NOMO-1 treated with dmso at 0.1 percent for 144 hours (cell line): ENCODE results near the gene RNF126.
"Not testable (repeated sequence)": the region's sequence is repeated elsewhere in the genome, so short reads cannot be mapped to it uniquely, and the experiment has no call there.

Source experiments
- DNase-seq: peaks from one replicate; lab custom pipeline; 2025; ENCODE audit not compliant: unreplicated experiment; lab: John Stamatoyannopoulos, UW

The RNF126 gene

DNA sequence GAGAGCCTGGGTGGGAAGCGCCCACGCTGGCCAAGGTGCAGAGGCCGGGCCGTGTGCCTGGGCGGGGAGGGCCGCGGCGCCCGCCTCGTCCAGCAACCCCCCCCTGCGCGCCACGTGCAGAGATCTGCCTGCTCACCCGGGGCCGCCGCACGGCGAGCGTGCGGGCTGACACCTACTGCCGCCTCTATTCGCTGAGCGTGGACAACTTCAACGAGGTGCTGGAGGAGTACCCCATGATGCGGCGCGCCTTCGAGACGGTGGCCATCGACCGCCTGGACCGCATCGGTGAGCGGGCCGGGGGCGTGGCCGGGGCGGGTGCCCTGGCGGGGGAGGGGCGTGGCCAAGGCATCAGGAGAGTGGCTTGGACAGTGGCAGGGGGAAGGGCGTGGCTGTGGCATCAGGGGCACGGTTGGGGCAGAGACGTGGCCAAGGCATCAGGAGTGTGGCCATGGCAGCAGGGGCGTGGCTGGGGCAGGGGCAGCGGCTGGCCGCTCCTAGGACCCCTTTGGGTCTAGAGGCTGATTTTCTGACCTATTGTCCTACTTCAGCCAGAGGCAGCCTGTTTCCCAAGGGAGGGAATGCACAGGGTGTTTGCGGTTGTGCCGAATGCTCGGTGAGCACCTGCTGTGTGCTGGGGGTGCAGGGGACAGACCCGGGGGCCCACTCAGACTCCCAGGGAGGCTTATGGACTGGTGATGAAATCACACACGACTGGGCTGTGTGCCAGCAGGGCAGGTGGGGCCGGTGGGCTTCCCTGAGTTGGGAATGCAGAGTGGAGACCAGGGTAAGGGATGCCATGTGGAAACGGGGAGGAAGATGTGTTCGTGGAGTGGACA is 49.1 kb downstream of the RNF126 start:
- DNase-seq = no peak

DNA sequence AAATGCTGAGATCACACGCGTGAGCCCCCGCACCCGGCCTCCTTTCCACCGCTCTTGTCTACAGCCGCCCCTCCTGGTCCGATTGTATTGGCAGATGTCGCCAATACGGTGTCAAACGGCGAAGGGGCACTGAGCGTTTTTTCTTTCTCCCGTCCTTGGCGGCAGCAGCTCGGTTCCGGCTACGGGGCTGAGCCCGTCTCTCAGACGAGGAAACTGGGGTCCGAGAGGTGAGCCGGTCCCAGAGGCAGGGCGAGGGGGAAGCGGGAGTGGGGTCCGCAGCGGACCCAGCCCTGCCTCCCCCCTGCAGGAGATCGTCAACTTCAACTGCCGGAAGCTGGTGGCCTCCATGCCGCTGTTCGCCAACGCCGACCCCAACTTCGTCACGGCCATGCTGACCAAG is 50.1 kb downstream of the RNF126 start:
- no peak for DNase-seq

DNA sequence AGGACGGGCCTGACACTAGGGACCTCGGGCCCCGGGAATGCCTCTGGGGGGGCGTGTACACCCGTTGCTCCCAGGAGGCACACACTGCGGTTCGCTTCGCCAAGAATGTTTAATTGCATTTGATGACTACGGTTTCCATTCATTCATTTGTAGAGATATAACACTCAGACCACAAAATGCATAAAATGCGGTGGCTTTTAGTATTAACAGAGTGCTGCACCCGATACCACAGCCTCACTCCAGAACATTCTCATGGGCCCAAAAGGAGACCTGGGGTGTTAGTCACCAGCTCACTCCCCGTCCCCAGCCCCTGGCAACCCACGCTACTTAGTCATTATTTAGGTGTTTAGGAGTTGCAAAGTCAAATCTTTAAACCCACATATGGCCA is 51.5 kb downstream of the RNF126 start:
- no peak for DNase-seq

GRCh38 chr19:610801-611480 is 52.1 kb downstream of the RNF126 start:
- no peak for DNase-seq

DNA sequence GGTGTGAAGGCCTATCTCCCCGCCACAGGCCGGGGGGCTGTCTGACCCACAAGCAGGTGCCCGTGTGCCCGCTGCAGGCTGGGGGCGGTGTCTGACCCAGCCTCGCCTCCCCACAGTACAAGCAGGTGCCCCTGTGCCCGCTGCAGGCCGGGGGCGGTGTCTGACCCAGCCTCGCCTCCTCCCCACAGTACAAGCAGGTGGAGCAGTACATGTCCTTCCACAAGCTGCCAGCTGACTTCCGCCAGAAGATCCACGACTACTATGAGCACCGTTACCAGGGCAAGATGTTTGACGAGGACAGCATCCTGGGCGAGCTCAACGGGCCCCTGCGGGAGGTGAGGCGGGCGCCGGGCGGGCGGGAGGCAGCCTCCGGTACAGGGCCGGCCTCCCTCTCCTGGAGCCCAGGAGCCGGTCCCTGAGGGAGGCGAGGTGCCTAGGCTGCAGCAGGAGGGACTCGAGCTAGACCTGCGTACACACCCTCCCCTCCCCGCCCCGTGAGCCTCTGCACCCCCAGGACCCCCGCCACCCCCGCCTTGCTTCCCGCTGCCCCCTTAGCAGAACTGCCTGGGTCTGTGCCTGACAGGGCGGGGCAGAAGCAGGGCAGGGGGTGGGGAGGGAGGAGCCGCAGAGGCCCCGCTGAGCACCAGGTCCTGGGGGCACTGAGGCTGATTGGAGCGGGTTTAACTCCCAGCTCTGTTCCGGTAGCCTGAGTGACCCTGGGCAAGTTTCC is 52.8 kb downstream of the RNF126 start:
- DNase-seq = no peak

GRCh38 chr19:609004-609346 is 54.0 kb downstream of the RNF126 start:
- DNase-seq = no peak

- no peak for DNase-seq
Measured at GRCh38 chr19:608155-609003, 54.6 kb downstream of the RNF126 start.

DNA sequence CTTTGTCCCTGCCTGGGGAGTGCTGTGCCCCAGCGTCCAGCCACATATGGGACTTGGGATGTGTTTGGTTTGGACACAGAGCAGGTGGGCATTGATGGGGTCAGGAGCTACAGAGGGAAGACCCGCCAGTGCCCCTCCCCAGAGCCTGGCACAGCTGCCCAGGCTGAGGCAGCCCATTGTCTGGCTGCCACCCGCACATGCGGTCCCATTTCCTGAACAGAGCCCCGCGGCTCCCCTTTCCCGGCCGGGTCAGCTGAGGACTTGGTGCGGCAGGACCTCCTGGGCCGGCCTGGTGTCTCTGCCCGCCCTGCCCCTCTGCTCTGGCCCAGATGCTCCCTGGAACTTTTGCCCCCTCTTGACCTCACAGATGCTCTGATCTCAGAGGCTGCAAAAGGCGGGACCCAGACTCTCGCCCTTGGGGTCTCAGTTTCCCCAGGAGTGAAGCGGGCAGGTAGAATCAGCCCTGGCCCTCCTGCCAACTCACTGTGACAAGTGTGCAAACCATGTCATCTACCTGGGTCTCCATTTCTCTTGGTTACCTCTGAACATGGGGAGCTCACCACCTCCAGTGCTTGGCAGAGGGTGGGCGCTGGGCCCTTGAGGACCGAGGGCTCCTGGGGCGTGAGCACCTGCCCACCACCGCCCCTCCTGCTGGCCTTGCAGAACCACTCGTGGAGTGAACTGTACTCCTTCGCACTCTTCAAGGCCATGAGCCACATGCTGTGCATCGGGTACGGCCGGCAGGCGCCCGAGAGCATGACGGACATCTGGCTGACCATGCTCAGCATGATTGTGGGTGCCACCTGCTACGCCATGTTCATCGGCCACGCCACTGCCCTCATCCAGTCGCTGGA is 55.5 kb downstream of the RNF126 start:
- DNase-seq = no peak

DNA sequence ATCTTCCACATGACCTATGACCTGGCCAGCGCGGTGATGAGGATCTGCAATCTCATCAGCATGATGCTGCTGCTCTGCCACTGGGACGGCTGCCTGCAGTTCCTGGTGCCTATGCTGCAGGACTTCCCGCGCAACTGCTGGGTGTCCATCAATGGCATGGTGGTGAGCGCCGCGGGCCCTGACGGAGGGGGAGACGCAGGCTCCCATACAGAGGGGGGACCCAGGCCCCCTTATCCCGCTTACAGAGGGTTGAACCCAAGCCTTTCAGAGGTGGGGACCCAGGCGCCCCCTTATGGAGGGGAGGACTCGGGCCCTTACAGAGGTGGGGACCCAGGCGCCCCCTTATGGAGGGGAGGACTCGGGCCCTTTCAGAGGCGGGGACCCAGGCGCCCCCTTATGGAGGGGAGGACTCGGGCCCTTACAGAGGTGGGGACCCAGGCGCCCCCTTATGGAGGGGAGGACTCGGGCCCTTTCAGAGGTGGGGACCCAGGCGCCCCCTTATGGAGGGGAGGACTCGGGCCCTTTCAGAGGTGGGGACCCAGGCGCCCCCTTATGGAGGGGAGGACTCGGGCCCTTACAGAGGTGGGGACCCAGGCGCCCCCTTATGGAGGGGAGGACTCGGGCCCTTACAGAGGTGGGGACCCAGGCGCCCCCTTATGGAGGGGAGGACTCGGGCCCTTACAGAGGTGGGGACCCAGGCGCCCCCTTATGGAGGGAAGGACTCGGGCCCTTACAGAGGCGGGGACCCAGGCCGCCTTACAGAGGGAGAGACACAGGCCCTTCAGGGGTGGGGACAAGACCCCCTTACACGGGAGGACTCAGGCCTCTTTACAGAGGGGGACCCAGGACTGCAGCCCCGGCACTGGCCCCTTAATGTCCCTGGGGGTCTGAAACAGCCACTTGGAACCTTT is 57.7 kb downstream of the RNF126 start:
- DNase-seq = not testable (repeated sequence)

DNA sequence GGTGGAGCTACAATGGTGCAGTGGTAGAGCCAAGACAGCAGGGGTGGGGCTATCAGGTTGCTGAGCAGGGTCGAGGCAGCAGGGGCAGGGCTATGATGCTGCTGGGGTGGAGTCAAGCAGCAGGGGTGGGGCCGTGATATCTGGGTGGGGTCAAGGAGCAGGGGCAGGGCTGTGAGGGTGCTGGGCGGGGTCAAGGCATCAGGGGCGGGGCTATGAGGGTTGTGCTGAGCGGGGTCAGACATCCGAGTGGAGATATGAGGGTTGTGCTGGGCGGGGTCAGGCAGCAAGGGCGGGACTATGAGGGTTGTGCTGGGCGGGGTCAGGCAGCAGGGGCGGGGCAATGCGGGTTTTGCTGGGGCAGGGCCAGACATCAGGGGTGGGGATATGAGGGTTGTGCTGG is 58.7 kb downstream of the RNF126 start:
- DNase-seq = no peak

DNA sequence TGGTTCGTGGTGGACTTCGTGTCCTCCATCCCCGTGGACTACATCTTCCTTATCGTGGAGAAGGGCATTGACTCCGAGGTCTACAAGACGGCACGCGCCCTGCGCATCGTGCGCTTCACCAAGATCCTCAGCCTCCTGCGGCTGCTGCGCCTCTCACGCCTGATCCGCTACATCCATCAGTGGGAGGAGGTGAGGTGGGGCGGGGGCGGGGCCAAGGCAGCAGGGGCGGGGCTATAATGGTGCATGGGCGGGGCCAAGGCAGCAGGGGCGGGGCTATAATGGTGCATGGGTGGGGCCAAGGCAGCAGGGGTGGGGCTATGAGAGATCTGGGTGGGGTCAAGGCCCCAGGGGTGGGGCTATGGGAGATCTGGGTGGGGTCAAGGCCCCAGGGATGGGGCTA is 59.2 kb downstream of the RNF126 start:
- DNase-seq = not testable (repeated sequence)

DNA sequence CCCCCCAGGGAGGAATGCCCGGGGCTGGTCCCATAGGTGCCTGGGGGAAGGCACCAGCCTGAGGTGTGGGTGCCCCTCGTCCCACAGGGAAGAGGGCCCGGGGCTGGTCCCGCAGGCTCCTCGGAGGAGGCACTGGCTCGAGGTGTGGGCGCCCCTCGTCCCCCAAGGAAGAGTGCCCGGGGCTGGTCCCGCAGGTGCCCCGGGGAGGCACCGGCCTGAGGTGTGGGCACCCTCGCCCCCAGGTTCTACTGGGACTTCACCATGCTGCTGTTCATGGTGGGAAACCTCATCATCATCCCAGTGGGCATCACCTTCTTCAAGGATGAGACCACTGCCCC is 59.7 kb downstream of the RNF126 start:
- not testable (repeated sequence) for DNase-seq

DNA sequence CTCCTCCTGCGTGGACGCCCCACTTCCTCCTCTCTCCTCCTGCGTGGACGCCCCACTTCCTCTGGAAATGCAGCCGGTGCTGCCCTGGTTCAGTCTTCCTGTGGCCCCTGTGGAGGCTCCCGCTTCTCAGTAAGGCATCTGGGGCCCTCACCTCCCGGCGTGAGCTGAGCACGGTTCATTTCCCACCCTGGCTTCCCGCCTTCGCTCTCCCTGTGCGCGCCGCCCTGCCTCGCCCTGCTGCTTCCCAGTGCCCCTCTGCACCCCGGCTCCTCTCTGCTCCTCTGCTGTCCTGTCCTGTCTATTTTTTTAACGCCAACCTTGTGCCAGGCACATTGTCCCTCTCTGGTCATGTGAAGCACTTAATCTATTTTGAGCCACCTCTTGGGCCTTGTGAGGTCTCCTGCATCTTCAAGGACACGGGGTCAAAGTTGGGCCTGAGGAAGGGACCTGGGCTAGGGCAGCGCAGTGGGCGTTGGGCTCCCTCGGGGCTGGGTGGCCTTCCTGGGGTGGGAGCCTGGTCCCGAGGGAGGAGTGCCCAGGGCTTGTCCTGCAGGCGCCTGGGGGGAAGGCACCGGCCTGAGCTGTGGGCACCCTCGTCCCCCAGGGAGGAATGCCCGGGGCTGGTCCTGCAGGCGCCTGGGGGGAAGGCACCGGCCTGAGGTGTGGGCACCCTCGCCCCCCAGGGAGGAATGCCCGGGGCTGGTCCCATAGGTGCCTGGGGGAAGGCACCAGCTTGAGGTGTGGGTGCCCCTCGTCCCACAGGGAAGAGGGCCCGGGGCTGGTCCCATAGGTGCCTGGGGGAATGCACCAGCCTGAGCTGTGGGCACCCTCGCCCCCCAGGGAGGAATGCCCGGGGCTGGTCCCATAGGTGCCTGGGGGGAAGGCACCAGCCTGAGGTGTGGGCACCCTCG is 60.4 kb downstream of the RNF126 start:
- no peak for DNase-seq

- DNase-seq = no peak
Measured at GRCh38 chr19:601790-602189, 61.2 kb downstream of the RNF126 start.

GRCh38 chr19:601310-601709 is 61.7 kb downstream of the RNF126 start:
- DNase-seq = no peak
